GM23248 (cell line): ENCODE results near the gene ADAMTS17.

Experiments used
- EZH2 ChIP-seq: fragments of 200-600 bp; sonication (generic); IDR thresholded peaks from 2 replicates; pipeline ENCODE4 v1.6.1; 2018; ENCODE audit warnings: antibody characterized with exemption, mild to moderate bottlenecking; ENCODE audit not compliant: insufficient read depth, poor library complexity, severe bottlenecking
- EZH2phosphoT487 ChIP-seq: fragments of 200-600 bp; sonication (generic); IDR thresholded peaks from 2 replicates; pipeline ENCODE4 v1.6.1; 2018; ENCODE audit warnings: antibody characterized with exemption, moderate library complexity, mild to moderate bottlenecking, low read depth; ENCODE audit not compliant: insufficient read depth

DNA sequence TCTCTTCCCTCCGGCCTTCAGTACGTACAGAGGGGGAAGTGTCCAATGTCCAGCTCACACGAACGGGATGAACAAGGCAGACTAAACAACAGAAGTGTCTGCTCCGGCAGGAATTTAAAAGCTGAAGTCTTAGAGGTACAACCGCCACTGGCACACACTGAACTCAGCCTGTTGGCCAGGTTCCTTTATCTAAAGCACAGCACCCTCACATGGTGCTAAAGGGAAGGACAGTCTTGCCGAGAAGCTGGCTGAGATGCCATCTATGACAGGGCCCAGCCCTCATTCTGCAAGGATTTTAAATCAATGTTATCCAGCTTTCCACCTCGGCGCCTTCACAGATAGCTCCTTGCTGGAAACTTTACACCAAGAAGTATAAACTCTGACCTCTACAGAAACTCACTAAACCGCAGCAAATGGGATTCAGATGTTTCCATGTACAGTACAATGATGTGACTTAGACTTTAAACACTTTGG is 2.8 kb downstream of the ADAMTS17 start:
- TF ChIP-seq EZH2, result no peak
- no peak for TF ChIP-seq EZH2phosphoT487
